Measurements from ENCODE around the gene PIK3AP1. TPM values are rescaled to one million over a fixed set of nuclear protein-coding genes. Genes with fewer than 3 reads are reported as not detected.

Gene PIK3AP1
- total and polyA plus RNA-seq, 2 experiments from 2014 or later = not detected

DNA sequence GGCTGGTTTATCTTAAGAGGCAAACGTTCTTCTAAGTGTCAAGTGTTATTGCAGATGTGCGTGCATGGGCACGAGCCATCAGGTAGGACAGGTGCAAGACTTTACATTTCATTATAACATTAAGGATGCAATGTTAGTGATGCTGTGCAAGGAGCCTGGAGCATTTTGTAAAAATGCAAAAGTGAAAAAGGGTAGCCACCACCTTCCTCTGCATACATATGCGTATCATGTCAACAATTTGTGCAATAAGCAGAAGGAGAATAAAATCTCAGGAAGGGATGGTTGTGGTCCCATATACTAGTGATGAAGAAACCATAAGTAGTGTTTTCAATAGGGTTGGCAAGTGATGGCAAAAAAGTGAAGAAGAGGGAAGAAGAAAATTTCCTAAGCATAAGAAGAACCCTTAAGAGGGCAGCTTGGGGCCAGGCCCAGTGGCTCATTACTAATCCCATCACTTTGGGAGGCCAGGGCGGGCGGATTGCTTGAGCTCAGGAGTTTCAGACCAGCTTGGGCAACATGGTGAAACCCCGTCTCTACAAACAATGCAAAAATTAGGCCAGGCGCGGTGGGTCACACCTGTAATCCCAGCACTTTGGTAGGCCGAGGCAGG lies 7.5 kb downstream of the PIK3AP1 start:
- no peaks in the 10 kb centered on the region for H3K27me3 ChIP-seq (replicated peaks; ENCODE audit: insufficient read depth)
- H3K9me3 ChIP-seq (ENCODE audit: low read depth) = no peaks in the 10 kb centered on the region
- H3F3A ChIP-seq (ENCODE audit: insufficient read depth) = no peaks in the 10 kb centered on the region
- no peak overlapping the region for H3K4me2 ChIP-seq (ENCODE audit: unreplicated experiment)
- no peaks in the 10 kb centered on the region for H3K4me1 ChIP-seq (ENCODE audit: insufficient read depth)
- WGBS, 2 experiments (ENCODE audit: low coverage in 1 of 2, low lambda C conversion rate in 2 of 2, missing lambda C conversion rate in 2 of 2) = 83 to 86% methylated on average over 10 of the region's 10 CpGs
- H3K36me3 ChIP-seq (ENCODE audit: low read depth) = no peaks in the 10 kb centered on the region
- no peaks in the 10 kb centered on the region for H3K79me2 ChIP-seq (ENCODE audit: insufficient read depth)
- TF ChIP-seq EZH2phosphoT487 (IDR thresholded peaks at IDR 0.05; ENCODE audit: insufficient read depth, low read depth) = no peak
- no peak for TF ChIP-seq EZH2 (IDR thresholded peaks at IDR 0.05; ENCODE audit: insufficient read depth, poor library complexity, severe bottlenecking)
- H3K9ac ChIP-seq = no peak overlapping the region
- no peaks in the 10 kb centered on the region for H4K20me1 ChIP-seq (ENCODE audit: insufficient read depth)
- H3K9me2 ChIP-seq (ENCODE audit: insufficient read depth) = no peaks in the 10 kb centered on the region
- in situ Hi-C loops (cut with MboI) = no loop called here
- H2AFZ ChIP-seq = no peak overlapping the region
- no peak overlapping the region for H3K27ac ChIP-seq
- no peak overlapping the region for H3K4me3 ChIP-seq
- DNase-seq = no peak

DNA sequence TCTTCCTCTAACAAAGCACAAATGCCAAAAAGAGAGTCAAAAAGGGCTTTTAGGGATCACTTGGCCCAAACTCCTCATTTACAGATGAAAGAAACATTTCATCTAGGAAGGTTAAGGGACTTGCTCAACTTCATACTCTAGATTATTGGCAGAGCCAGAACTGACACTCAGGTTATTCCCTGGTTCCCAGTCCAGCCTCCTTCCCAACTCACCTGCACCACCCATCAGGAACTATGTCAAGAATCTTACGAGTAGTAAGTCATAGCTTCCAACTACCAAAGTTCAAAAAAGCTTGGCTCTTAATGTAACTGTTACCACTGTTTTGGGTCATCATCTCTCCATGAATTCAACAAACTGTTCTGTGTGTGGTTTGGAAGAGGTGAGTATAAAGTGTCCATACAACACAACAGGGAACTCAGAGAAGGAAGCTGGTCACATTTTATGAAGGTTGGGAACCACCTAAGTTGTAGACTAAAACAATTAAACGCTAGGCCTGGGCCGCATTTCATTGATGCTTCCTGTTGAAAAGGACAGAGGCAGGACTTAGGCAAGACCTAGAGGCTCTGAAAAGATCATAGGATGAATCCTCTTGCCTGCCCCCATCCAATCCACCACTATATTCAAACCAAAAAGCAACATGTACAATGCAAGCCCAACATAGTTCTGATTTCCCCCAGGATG lies 9.1 kb downstream of the PIK3AP1 start:
- Histone ChIP-seq H2AFZ (no peak overlapping the region), H3F3A (ENCODE audit: insufficient read depth) (no peaks in the 10 kb centered on the region), H3K36me3 (ENCODE audit: low read depth) (no peaks in the 10 kb centered on the region), H3K27ac (no peak overlapping the region), H3K9me3 (ENCODE audit: low read depth) (no peaks in the 10 kb centered on the region), H3K4me1 (ENCODE audit: insufficient read depth) (no peaks in the 10 kb centered on the region), H3K9ac (no peak overlapping the region), H3K9me2 (ENCODE audit: insufficient read depth) (no peaks in the 10 kb centered on the region), H3K27me3 (replicated peaks; ENCODE audit: insufficient read depth) (no peaks in the 10 kb centered on the region), H3K79me2 (ENCODE audit: insufficient read depth) (no peaks in the 10 kb centered on the region), H3K4me2 (ENCODE audit: unreplicated experiment) (no peak overlapping the region), H3K4me3 (no peak overlapping the region), H4K20me1 (ENCODE audit: insufficient read depth) (no peaks in the 10 kb centered on the region)
- 46 to 49% methylated on average over 3 of the region's 3 CpGs for WGBS, 2 experiments (ENCODE audit: low coverage in 1 of 2, low lambda C conversion rate in 2 of 2, missing lambda C conversion rate in 2 of 2)
- DNase-seq = no peak
- TF ChIP-seq EZH2 (IDR thresholded peaks at IDR 0.05; ENCODE audit: insufficient read depth, poor library complexity, severe bottlenecking) (no peak), EZH2phosphoT487 (IDR thresholded peaks at IDR 0.05; ENCODE audit: insufficient read depth, low read depth) (no peak)
- in situ Hi-C loops (cut with MboI) = no loop called here

DNA sequence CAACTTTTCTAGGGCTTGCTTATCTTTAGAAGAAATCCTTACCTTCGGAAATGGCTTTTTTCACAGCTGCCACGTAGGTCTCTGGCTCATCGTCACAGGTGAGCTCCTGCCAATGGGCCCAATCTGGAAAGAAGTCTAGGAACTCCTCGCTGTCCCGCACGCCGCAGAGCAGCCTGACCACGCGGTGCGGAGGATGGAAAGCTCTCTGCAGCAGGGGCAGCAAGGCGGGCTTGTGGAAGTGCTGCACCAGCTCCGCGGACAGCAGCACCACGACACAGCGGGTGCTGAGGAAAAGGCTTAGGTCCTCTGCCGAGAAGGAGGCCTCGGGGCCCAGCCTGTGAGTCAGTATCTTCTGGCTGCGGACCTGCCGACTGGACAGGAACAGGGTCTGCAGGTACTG lies 10.8 kb downstream of the PIK3AP1 start:
- Histone ChIP-seq H3K27me3 (replicated peaks; ENCODE audit: insufficient read depth) (no peaks in the 10 kb centered on the region), H3K9me2 (ENCODE audit: insufficient read depth) (no peaks in the 10 kb centered on the region), H3K9me3 (ENCODE audit: low read depth) (no peaks in the 10 kb centered on the region), H3K36me3 (ENCODE audit: low read depth) (no peaks in the 10 kb centered on the region), H3K27ac (no peak overlapping the region), H3K79me2 (ENCODE audit: insufficient read depth) (no peaks in the 10 kb centered on the region), H3K4me1 (ENCODE audit: insufficient read depth) (no peaks in the 10 kb centered on the region), H3K4me3 (no peak overlapping the region), H3K9ac (no peak overlapping the region), H4K20me1 (ENCODE audit: insufficient read depth) (no peaks in the 10 kb centered on the region), H3F3A (ENCODE audit: insufficient read depth) (no peaks in the 10 kb centered on the region), H2AFZ (no peak overlapping the region), H3K4me2 (ENCODE audit: unreplicated experiment) (no peak overlapping the region)
- TF ChIP-seq EZH2phosphoT487 (IDR thresholded peaks at IDR 0.05; ENCODE audit: insufficient read depth, low read depth) (no peak), EZH2 (IDR thresholded peaks at IDR 0.05; ENCODE audit: insufficient read depth, poor library complexity, severe bottlenecking) (no peak)
- in situ Hi-C loops (cut with MboI) = no loop called here
- 79% methylated on average over 18 to 19 of the region's 19 CpGs for WGBS, 2 experiments (ENCODE audit: low coverage in 1 of 2, low lambda C conversion rate in 2 of 2, missing lambda C conversion rate in 2 of 2)
- DNase-seq = no peak

DNA sequence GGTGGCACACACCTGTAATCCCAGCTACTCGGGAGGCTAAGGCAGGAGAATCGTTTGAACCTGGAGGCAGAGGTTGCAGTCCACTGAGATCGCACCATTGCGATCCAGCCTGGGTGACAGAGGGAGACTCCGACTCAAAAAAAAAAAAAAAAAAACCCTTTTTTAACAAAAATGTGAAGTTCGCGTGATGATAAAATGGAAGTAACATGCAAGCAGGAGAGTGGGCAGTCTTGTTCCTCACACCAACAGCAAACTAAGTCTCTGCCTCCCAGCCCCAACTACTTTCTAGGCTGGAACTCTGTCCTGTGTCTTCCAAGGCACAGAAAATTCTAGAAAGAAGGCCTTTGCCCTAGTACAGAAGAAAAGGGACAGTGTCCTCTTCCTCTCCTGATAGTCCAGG lies 11.3 kb downstream of the PIK3AP1 start:
- Histone ChIP-seq H3K27me3 (replicated peaks; ENCODE audit: insufficient read depth) (no peaks in the 10 kb centered on the region), H3K4me2 (ENCODE audit: unreplicated experiment) (no peak overlapping the region), H3K4me3 (no peak overlapping the region), H3K4me1 (ENCODE audit: insufficient read depth) (no peaks in the 10 kb centered on the region), H2AFZ (no peak overlapping the region), H3K9me2 (ENCODE audit: insufficient read depth) (no peaks in the 10 kb centered on the region), H4K20me1 (ENCODE audit: insufficient read depth) (no peaks in the 10 kb centered on the region), H3K27ac (no peak overlapping the region), H3K9me3 (ENCODE audit: low read depth) (no peaks in the 10 kb centered on the region), H3F3A (ENCODE audit: insufficient read depth) (no peaks in the 10 kb centered on the region), H3K36me3 (ENCODE audit: low read depth) (no peaks in the 10 kb centered on the region), H3K79me2 (ENCODE audit: insufficient read depth) (no peaks in the 10 kb centered on the region), H3K9ac (no peak overlapping the region)
- in situ Hi-C loops (cut with MboI) = no loop called here
- WGBS, 2 experiments (ENCODE audit: low coverage in 1 of 2, low lambda C conversion rate in 2 of 2, missing lambda C conversion rate in 2 of 2) = 90 to 92% methylated on average over 7 of the region's 7 CpGs
- TF ChIP-seq EZH2 (IDR thresholded peaks at IDR 0.05; ENCODE audit: insufficient read depth, poor library complexity, severe bottlenecking) = no peak
- no peak for TF ChIP-seq EZH2phosphoT487 (IDR thresholded peaks at IDR 0.05; ENCODE audit: insufficient read depth, low read depth)
- DNase-seq = no peak
